A172 (cell line): ENCODE results near the gene BCORL1. TPM values are rescaled to one million over a fixed set of nuclear protein-coding genes. Genes with fewer than 3 reads are reported as not detected.

Source experiments
- DNase-seq: peaks from one replicate; pipeline ENCODE4 v3.0.0-alpha.2; 2015; ENCODE audit warnings: low spot score
- total RNA-seq: library from RNA; depleted of rRNA; stranded (reverse); fragments of >200 nt; shearing (Covaris generic); gene quantifications from 2 replicates; pipeline ENCODE4 v1.2.3, GENCODE V29; 2014

The BCORL1 gene
- total RNA-seq, 1 experiment from 2014 or later = 0.48 TPM

DNA sequence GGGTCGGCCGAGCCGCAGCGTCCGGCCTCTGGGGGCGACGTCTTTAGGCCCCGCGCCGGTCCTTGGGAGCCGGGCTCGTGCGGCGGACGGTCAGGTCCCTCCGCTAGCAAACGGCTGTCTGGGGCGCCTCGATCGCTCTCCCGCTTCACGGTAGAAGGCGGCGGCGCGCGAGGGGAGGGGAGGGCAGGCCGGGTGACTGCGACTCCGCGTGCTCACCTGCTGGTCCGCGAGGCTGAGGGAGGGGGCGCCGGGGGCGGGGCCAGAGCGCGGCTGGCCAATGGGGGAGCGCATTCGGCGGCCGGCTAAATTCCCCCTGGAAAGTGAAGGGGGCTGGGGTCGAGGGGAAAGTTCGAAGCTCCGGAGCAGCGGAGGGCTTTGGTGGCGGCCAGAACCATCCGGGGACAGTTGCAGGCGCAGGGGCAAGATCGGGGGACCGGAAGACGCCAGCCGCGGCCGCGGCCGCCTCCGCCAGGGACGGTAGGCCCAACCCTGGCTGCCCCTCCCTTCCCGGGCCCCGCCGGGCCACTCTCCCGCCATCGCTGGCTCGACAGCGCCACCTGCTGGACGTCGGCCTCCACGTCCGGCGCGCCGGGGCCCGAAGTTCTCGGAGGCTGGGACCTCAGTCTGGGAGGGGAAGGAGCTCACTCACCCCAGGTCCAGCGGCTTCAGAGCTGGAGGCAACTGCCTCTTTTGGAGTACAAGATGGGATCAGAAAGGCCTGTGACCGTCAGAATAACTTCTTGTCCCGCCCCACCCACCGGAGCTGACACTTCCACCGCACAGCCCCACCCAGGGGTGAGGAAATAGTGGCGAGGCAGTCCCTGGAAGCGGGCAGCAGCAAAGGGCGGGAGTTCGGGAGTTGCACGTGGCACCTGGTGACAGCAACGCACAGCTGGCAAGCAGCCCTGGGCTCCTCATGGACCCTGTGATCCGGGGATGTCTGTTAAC lies 78.0 kb downstream of the BCORL1 start:
- DNase-seq = peak; percentile 14

DNA sequence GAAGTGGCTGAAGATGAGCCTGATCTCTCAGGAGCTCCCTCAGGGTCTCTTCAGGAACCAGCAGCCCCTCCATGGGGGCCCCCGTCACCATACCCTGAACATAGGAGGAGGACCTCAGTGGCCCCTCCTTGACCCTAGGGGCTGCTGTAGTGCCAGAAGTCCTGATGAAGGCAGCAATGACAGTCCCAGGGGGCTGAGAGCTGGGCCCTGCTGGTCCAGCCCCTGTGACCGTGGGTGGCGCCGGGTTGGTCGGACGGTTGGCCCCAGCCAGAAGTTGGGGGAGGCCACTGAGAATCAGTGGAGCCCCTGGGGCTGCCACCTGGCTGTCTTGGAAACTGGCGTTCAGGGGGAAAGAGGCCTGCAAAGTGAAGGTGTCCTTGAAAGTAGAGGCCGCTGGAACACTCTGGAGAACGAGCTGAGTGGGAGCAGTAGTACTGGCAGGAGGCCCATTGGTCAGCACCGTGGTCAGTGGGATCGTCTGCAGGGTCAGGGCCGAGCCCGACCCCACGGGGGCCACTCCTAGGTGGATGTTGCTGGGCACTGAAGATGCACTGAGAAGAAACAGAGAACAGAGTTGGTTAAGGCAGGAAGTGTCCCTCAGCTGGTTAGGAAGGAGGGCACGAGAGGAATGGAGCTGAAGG lies 84.7 kb downstream of the BCORL1 start:
- no peak for DNase-seq

DNA sequence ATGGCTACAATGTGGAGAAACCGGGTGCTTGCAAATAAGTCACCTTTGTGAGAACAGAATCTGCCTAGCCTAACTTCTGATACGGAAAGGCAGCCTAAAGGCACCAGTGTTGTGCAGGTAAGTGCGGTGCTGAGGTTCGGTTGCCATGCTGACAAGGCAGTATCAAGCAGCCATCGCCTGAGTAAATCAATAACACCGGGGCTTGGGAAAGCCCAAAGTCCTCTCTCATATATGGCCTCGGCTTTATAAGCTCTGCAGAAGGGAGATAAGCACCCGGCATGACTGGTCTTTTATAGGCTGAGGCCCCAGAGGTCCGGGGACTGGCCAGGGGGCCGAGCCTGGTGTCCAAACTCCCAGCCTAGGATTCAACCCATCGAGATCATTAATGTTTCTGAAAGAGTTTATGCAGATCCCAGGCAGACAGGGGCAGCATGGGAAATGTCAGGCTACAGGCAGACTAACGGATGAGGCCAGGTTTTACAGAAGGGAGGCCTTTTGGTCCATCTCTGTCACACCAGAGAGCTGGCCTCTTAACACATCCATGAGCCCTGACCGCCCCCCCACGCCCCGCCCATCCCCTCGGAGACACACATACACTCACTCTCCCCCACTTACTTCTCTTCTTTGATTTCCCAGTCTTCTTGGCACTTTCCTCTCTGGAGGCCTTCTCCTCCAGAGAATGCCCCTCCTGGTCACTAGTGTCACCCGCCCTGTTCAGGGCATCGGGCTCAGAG lies 89.3 kb downstream of the BCORL1 start:
- DNase-seq = no peak

DNA sequence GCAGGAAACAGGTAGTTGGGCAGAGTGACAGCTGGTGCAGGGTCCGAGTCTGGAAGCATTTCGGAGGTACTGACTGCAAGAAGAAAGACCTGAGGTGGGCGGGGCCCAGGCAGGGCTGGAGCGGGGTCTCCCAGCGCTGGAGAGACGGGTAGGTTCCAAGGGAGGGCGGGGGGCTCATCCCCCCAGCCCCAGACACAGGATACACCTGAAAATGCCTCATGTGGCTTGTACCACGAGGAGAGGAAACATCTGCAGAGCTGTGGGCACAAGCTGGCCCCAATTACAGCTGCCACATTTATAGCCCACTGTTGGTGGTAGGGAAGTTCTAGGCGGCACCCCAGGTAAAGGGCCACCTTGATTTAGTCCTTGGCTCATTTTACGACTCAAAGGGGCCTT lies 89.9 kb downstream of the BCORL1 start:
- DNase-seq = no peak

DNA sequence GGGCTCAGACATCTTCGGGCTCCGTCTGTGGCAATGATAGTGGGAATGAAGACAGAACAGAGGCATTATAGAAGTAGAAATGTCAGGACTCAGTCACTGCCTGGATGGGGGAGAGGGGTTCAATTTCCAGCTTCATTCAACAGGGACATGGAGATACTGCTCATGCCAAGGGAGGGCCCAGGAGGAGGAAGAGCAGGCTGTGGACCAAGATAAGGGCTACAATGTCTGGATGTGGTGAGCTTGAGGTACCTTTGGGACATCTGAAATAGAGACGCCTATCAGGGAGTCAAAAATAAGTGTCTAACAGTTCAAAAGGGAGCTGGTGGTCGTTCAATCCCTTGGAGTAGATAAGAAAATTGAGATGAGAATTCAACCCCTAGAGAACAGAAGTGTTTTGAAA lies 93.3 kb downstream of the BCORL1 start:
- DNase-seq = no peak

DNA sequence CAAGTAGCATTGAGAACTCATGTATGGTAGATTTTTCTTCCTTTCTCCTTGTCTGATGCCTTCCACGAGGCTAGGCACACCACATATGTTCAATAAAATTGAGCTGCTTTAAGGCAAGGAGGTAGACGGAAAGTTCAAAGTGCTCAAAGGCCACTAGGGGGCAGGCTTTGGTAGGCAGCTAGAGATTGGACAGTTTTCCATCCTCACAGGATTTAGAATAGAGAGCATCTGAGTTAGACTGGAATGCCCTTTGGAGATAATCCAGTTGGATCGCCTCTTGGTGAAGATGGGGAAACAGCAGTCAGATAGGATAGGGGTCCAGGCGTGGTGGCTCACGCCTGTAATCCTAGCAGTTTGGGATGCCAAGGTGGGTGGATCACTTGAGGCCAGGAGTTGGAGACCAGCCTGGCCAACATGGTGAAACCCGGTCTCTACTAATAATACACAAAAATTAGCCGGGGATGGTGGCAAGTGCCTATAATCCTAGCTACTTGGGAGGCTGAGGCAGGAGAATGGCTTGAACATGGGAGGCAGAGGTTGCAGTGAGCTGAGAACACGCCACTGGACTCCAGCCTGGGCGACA lies 97.5 kb downstream of the BCORL1 start:
- DNase-seq = peak; percentile 23

DNA sequence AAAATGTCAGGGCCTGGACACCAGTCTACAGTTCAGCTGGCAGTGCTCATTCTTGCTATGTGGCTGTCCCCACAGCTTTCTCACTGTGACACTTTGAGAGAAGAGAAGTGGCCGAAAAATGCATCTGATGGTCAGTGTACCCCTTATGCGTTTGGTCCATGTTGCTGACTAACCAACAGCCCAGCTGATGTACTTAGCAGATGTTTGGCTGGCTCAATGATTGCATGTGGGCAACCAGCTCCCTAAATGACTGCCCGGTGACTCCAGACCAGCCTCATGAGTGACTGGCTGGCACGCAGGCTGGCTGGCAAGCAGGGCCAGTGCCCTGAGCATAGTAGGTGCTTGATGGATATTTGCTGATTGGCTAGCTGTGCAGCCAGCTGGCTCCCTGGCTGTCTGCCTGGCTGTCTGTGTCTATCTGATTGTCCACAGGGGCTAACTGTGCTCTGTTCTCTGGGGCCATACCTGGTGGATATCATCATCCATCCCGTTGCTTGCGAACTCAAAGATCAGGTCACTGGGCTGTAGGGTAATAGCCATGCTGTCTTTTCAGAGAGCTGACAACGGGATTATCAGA lies 98.4 kb downstream of the BCORL1 start:
- DNase-seq = no peak

DNA sequence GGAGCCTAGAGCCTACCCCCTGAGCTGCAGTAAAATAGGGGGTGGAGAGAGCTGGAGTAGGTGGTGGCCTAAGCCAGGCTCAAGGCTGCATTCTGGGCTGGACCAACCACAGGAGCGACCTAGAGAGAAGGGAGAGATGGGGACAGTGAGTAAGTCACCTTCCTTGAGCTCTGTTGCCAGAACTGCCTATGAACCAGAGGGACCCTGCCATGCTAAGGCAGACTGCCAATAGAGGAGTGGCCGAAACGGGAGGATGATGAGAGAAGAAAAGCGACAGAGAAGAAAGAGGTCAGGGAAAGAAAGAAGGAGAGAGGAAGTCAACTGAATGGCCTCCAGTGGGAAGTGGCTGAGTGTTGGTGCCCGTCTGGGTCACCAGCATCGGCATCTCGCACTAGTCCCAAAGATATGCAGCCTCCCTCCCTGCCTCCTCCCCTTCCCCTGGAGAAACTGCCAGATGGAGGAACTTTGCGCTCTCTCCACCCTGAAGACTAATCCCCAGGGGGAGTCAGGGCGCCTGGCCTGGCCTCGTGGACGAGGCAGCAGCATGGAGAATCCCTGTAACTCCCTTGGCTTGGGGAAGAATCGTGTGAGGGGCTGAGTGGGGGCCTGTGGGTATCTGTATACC lies 99.1 kb downstream of the BCORL1 start:
- no peak for DNase-seq

DNA sequence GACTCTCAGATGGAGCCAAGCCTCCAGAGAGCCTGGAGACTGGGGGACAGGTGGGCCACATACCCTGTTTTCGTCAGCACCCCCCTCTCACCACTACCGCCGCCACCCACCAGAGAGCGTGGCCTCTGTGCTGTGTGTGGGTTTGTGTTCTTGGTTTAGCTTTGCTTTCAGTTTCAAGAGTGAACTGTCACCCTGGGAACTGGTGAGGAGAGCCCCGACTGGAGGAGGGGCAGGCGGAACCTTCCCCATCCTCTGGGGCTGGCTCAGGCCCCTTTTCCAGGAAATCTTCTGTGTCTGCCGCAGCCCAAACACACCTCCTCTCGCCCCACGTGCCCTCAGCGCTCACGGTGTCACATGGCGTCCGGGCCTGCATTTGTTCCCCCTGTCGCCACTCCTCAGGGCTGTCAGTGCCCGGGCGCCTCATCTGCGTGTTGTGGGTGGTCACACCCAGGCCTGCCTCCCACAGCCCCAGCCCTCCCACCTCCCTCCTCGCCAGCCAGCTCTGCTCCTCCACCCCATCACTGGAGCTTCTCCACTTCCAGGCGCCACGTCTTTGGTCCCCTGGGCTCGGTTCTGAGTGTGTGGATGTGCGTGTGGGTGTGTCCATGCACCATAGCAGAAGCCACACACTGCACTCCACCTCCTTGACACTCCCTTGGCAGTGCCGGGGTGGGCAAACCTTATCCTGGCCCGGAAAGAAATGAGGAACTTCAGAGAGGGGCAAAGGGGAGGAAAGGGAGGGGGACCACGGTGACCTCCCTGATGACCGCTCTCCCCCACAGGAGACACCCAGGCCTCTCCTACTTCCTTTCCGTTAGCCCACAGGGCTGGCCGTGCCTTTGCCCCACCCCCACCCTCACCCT lies 100.0 kb downstream of the BCORL1 start:
- DNase-seq = no peak

DNA sequence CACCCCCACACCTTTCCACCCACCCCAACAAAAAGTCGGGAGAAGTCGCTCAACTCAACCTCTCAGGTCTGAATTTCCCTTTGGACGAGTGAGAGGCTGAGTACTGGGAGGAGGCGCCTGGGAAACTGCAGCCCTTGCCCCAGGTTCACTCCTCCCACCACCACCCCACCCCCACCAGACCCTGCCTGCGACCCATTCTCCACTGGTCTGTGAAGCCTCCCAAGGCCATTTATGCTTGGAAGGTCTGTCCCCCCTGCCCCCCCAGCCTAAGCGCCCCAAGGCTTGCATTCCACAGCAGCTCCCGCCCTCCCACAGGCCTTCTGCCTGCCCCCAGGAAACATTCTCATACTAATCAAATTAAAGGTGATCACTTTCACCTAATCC lies 100.7 kb downstream of the BCORL1 start:
- no peak for DNase-seq

DNA sequence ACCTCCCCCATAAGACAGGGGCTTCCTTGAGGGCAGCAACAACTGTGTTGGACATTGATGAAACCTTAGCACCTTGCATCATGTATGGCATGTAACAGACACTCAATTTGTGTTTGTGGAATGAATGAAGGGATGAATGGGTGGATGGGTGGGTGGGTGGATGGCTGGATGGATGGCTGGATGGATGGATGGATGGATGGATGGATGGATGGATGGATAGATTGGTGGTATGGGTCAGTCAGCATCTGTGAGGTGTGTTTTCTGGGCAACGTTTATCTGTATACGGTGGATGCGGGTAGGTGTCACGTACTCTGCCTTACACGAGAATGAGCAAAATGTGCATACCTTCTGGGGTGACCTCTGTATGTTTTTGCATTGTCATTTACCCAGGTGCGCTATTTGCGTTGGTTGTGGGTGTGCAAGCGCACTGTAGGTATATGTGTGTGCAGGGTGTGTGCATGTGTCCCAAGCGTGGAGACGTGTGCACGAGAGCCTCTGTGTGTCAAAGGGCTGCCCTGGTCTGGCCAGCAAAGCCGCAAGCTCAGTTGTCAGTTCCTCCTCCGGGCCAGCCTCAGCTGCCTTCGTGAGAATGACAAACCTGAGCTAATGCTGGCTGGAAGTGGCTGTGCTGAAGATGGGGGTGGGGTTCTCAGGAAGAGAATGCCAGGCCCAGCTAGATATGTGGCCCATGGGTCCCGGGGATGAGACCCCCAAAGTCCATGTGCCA lies 101.4 kb downstream of the BCORL1 start:
- DNase-seq = no peak

DNA sequence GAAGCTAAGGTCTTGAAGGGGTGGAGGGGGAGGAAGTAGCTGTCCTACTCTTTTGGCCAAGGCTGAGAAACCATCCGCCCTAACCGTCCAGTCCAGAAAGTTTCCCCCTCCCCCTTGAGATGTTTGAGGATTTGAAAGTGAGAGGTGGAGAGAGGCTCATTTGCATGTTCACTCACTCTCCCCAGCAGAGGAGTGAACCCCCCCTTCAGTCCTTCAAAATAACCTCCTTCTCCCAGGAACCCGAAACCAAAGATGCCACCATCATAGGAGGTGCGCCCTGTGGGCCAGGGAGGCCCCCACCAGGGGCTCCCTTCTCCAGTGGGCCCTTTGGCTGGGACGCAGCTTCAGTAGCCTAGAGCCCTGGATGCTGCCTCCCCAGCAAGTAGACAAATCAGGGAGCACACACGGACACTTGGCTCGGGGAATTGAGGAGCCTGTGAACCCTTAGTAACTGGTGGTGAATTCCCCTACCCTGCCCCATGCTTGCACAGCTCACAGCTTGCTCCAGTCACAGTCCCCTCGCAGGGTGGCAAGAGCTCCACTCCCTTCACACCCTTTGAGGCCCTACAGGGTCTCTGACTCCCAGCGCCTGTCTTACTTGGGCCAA lies 102.3 kb downstream of the BCORL1 start:
- DNase-seq = no peak

DNA sequence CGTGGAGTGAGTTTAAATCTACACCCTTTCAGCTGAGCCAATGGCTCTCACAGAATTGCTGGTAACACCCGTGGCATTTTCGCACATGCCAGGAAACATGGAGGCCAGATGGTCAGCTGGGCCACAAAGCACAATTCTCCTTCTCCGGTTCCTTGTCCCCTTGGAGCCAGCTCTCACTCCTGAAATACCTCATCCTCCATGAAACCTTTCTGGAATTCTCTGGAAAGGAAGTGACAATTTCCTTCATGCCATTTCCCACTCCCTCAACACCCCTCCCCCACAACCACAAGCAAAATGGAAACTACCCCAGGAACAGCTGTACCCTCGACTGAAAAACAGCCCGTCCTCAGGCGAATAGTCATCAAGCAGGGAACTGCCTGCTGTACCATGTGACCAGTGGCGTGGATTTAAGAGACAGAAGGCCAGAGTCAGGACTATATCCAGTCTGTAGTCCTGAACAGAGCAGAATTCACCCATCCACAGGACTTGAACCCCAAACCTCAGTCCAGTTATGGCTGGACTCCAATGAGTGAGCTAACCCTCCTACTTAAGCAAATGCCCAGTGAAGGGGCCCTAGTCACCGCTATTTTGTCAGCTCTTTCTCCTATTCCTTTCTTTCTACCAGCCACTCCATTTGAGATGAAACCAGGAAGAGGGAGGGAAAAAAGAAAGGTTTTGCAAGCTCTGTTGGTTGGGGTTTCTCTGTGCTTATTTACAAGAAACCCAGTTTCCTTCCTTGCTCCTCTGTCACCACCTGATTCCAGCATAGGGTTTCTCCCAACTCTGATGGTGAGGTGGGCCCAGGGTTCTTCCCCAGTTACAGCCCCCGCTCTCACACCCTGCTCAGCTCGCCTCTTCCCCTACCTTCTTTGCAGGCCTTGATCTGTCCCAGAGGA lies 103.4 kb downstream of the BCORL1 start:
- DNase-seq = no peak

DNA sequence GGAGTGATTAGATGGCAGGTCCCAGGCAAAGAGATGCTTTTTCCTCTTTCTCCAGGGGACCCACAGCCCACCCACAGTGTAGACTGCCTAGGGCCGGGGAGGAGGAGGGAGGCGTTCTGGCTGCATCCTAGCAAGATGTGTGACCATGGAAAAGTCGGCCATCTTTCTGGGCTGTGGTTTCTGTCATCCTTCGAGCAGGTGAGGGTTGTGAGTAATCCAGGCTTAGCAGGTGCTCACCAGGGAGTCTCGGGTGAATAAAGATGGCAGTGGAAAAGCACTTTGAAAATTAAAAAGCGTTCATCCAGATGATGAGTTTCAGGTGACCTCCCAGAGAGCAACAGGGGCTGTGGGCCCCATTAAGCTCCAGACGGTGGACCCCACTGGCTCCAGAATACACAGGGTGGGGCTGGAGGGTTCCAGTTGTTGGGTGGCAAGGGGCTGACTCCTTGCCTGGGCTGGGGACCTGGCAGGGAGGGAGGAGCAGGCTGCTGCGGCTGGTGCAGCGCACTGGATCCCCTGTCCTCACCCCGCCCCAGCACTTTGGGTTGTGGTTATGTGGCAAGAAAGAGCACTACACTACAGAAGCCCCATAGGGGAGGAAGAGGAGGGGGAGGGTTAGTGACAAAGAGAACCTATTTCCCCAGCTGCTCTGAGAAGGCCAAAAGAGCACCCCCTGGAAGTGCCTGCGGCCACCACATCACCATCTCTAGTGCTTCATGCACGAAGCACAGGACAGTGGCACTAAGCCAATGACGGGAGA lies 104.2 kb downstream of the BCORL1 start:
- no peak for DNase-seq

DNA sequence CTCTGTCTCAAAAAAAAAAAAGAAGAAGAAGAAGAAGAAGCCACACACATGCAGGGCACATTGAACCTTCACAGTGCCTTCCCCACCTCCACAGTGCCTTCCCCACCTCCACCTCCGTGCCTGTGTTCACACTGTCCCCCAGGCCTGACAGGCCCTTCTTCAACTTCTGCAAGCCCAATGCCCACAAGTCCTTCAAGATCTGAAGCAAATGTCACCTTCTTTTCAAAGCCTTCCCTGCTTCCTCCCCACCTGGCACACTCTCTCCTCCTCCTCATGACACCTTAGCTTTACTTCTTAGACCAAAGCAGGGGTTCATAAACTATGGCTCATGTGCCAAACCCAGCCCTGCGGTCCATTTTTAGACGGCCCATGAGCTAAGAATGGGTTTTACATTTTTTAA lies 107.9 kb downstream of the BCORL1 start:
- DNase-seq = no peak

DNA sequence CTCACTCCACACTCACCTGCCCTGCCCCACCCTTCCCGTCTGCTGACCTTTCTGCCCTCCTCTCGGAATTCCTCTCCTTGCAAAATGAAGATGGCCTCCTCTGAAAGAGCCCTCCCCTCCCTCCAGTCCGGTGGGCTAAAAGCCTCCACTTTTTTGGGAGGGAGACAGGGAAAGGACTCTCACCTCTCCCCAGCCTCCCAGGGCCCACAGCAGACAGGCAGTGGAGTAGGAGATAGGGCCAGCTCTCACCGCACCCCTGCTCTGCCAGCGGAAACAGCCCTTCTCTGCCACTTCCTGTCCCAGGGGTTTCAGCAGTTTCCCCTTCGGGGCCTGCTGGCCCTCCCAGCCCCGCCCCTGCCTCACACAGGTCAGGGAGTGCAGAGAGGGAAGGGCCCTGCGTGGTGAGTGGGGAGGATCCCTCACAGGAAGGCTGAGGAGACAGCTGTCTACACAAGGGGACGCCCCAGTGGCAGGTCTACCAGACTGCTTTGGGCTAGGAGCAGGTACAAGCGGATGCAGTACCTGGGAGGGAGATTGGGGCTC lies 109.6 kb downstream of the BCORL1 start:
- DNase-seq = no peak

DNA sequence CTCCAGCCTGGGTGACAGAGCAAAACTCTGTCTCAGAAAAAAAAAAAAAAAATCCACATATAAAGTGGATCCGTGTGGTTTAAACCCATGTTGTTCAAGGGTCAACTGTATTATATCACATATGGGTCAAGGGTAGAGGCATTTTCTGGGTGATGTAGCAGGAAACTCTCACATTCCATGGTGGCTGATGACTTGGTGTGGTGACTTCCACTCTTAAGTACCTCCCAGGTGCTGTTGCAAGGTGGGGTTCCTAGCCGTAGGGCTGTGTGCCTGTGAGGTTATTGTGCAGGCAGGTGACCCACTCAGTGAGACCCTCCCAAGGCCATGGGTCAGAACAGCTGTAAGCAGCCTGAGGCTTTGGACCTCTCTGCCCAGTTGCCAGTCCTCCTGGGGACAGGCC lies 110.8 kb downstream of the BCORL1 start:
- no peak for DNase-seq
